Measurements from ENCODE around the gene NKD1. TPM values are rescaled to one million over a fixed set of nuclear protein-coding genes. Genes with fewer than 3 reads are reported as not detected.

NKD1 gene
- total and polyA plus RNA-seq, 2 of the 8 experiments (the other 6 are each of a cell fraction or from before 2014, with no cell fraction given), result 0.70 to 4.5 TPM

GRCh38 chr16:50617646-50618184 is 69.5 kb downstream of the NKD1 start:
- Histone ChIP-seq H3K9me3 (ENCODE audit: insufficient read depth in 2 of 2, low read depth in 1 of 2, low read length in 1 of 2) (no peaks in the 10 kb centered on the region), H3K56ac (replicated peaks; ENCODE audit: insufficient read length, low read depth, low read length) (no peak overlapping the region), H3K79me1 (ENCODE audit: low read depth, low read length) (no peaks in the 10 kb centered on the region), H4K8ac (ENCODE audit: extremely low read depth, insufficient read depth, low read length) (no peak overlapping the region), H2BK20ac (ENCODE audit: low read length) (no peak overlapping the region), H4K91ac (replicated peaks; ENCODE audit: insufficient read length, low read length) (no peak overlapping the region), H3K23me2 (ENCODE audit: low read depth, low read length) (no peaks in the 10 kb centered on the region), H3K4me2 (ENCODE audit: insufficient read depth in 1 of 2, low read depth in 2 of 2, low read length in 2 of 2) (no peak overlapping the region), H3K36me3 (ENCODE audit: control insufficient read depth in 2 of 4, insufficient read depth in 4 of 4, low read length in 3 of 4) (no peaks in the 10 kb centered on the region), H2BK12ac (ENCODE audit: low read depth, low read length) (no peak overlapping the region), H4K20me1 (replicated peaks in 1 of 2; ENCODE audit: control insufficient read depth in 1 of 2, insufficient read depth in 2 of 2, low read length in 2 of 2) (no peaks in the 10 kb centered on the region), H3K9ac (replicated peaks in 1 of 4; ENCODE audit: extremely low read depth in 1 of 4, low read depth in 3 of 4, low read length in 3 of 4) (no peak overlapping the region), H3K23ac (ENCODE audit: insufficient read length) (no peak overlapping the region), H3K4ac (replicated peaks; ENCODE audit: insufficient read length, low read depth, low read length) (no peak overlapping the region), H2BK5ac (ENCODE audit: low read depth, low read length) (no peak overlapping the region), H2BK120ac (replicated peaks; ENCODE audit: low read depth, low read length) (no peak overlapping the region), H2BK15ac (ENCODE audit: low read length) (no peak overlapping the region), H3K14ac (ENCODE audit: insufficient read length) (no peak overlapping the region), H3K27me3 (replicated peaks in 1 of 4; ENCODE audit: control insufficient read depth in 3 of 4, extremely low read depth in 1 of 4, insufficient read depth in 3 of 4, low read length in 3 of 4) (no peaks in the 10 kb centered on the region), H4K5ac (ENCODE audit: insufficient read length, low read depth, low read length) (no peak overlapping the region), H3K4me1 (replicated peaks in 1 of 4; ENCODE audit: control insufficient read depth in 3 of 4, insufficient read depth in 4 of 4, low read length in 3 of 4) (peaks cover 0 to 2% (median 1%) of the 10 kb centered on the region in 4 experiments; a peak in 1 of 7 replicates), H2AK5ac (ENCODE audit: low read depth, low read length) (no peak overlapping the region), H3K79me2 (ENCODE audit: control insufficient read depth in 1 of 2, insufficient read depth in 2 of 2, low read length in 2 of 2) (no peaks in the 10 kb centered on the region), H3K27ac (ENCODE audit: low read depth, low read length) (no peak overlapping the region), H3K18ac (ENCODE audit: extremely low read depth, low read length) (no peak overlapping the region), H3K4me3 (ENCODE audit: extremely low read depth in 1 of 4, insufficient read depth in 2 of 4, low read depth in 3 of 4, low read length in 4 of 4) (no peak overlapping the region), H2AFZ (ENCODE audit: low read length) (no peak overlapping the region)
- DNase-seq (ENCODE audit: low read depth in 1 of 2, low spot score in 2 of 2), result no peak
- WGBS, 2 experiments (ENCODE audit: extremely low coverage in 1 of 2, insufficient coverage in 1 of 2, insufficient read length in 1 of 2, insufficient replicate concordance in 2 of 2, low coverage in 1 of 2, low lambda C conversion rate in 2 of 2, missing lambda C conversion rate in 1 of 2), result 90% methylated on average over 2 of the region's 2 CpGs; no CpG with 5 or more reads in 1 of the 2 experiments
- FAIRE-seq, result no peak
- POLR2A ChIA-PET (ENCODE audit: partially characterized antibody), result interaction anchor here (1.2 kb wide), 2 partner anchors 10 to 15 kb away, joined by 3 to 4 read pairs; no protein-coding TSS in a partner anchor
- CTCF ChIA-PET (ENCODE audit: partially characterized antibody), result interaction anchor here (0.6 to 3.3 kb wide), 5 partner anchors 11 to 234 kb away, joined by 3 to 8 read pairs (median 3); no protein-coding TSS in a partner anchor
- TF ChIP-seq MAX (IDR thresholded peaks at IDR 0.05) (no peak), CEBPB (IDR thresholded peaks at IDR 0.05; ENCODE audit: low read depth, low read length) (no peak), SIX5 (IDR thresholded peaks at IDR 0.05; ENCODE audit: low read depth, low read length) (no peak), BCL11A (IDR thresholded peaks at IDR 0.05; ENCODE audit: low read depth in 2 of 2, low read length in 2 of 2) (no peak), YY1 (IDR thresholded peaks at IDR 0.05; ENCODE audit: low read depth, low read length) (no peak), ATF2 (IDR thresholded peaks at IDR 0.05; ENCODE audit: low read length) (no peak), CTCF (IDR thresholded peaks at IDR 0.05; ENCODE audit: control extremely low read depth in 1 of 3, insufficient read depth in 1 of 3, low read depth in 1 of 3, low read length in 3 of 3) (no peak)

Data from H1 (cell line).